HUDEP-2 (cell line): ENCODE data around the gene SLC13A3.

ENCODE experiments used
- DNase-seq, 76 experiments: peaks; one replicate each; lab custom pipeline; 2025; ENCODE audit not compliant: unreplicated experiment in 76 of 76; lab: John Stamatoyannopoulos, UW

SLC13A3 gene

GRCh38 chr20:46657137-46657536, 5.9 kb upstream of the SLC13A3 start:
- DNase-seq, result no peak

DNA sequence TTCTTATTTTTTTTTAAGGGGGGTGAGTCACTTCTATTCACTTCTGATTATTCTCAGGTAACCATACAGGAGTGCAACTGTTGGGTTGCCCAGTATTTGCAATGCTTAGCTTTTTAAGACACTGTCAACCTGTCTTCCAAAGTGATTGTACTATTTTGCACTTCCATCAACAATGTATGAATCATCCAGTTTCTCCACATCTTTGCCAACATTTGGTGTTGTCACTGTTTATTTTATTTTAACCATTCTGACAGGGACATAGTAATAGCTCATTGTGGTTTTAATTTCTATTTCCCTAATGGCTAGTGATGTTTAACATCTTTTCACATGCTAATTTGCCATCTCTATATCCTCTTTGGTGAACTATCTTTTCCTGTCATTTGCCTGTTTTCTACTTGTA, 1.4 kb upstream of the SLC13A3 start:
- no peak for DNase-seq

DNA sequence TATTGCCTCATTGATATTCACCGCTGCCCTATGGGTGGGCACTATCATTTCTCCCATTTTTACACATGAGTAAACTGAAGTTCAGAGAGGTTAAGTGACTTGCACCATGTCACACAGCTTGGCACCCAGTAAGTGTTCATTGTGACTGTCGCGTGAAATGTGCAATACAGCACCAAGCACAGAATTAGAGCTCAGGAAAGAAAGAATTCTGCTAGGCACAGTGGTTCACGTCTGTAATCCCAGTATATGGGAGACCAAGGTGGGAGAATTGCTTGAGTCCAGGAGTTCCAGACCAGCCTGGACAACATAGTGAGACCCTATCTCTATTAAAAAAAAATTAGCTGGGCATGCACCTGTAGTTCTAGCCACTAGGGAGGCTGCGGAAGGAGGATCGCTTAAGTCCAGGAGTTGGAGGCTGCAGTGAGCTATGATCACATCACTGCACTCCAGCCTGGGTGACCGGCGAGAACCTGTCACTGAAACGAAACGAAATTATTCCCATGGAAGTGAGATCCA, 626 bp downstream of the SLC13A3 start:
- DNase-seq, result no peak

GRCh38 chr20:46649965-46650542, 1.2 kb downstream of the SLC13A3 start:
- DNase-seq, result no peak

- no peak for DNase-seq
Measured at GRCh38 chr20:46649650-46649949, 1.7 kb downstream of the SLC13A3 start.

DNA sequence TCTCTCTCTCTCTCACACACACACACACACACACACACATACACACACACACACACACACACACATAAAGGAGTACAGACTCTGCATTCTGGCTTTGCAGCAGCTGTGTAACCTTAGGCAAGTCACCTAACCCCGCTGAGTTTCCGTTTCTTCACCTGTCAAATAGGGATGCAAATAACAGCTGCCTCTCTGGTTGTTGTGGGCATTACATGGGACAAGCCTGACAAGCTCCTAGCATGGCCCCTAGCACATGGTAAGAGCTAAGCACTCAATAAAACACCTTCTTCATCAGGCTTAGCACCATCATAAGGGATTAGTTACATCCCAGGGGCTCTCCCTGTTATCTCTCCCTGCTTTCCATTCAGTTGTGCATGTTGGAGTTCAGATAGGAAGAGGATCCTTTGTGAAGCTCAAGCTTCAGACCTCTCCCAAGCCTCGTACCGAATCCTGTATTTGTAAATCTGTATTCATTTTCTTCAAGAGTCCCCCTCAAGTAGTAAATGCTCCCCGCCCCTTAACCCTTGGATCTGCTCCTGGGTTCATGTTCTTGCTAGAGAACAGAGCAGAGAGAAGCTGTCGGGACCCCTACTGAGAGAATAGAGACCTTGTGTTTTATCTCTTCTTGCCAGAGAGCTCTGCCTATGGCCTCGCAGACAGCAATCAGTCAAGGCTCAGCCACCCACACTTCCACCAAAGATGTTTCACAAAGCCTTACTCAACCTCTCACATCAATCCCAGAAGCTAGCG, 2.2 kb downstream of the SLC13A3 start:
- no peak for DNase-seq

GRCh38 chr20:46647469-46647868, 3.8 kb downstream of the SLC13A3 start:
- DNase-seq, result no peak

GRCh38 chr20:46646659-46647380, 4.4 kb downstream of the SLC13A3 start:
- DNase-seq, result no peak

DNA sequence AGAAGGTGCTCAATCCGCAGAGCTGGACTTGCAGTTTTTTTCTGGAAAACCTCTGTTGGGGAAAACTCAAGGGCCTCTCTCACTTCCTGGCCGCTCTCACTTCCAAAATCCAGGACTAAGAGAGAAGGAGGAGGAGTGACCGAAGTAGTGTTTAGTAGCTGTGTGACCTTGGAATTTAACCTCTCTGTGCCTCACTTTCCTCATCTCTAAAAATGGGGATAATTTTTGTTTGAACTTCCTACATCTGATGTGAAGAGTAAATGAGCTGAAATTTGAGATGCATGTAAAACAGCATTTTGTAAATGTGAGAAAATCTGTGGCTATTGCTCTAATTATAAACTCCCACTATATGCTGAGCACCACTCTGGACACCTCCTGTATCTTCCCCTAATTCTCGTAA, 5.1 kb downstream of the SLC13A3 start:
- no peak for DNase-seq

DNA sequence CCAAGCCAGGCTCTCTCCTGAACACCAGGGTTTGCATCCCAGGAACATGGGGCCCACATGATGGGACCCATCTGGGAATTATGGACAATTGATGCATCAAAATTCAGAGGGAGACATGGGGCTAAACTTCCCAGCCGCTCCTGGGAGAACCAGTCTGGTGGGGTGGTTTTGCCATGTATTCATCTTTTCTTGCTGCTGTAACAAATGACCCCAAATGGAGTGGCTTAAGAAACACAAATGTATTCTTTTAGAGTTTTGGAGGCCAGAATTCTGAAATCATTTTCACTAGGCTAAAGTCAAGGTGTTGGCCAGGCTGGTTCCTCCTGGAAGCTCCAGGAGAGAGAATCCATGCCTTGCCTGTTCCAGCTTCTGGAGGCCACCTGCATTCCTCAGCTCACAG, 6.5 kb downstream of the SLC13A3 start:
- DNase-seq, result no peak

- no peak for DNase-seq
Measured at GRCh38 chr20:46644160-46644559, 7.1 kb downstream of the SLC13A3 start.

DNA sequence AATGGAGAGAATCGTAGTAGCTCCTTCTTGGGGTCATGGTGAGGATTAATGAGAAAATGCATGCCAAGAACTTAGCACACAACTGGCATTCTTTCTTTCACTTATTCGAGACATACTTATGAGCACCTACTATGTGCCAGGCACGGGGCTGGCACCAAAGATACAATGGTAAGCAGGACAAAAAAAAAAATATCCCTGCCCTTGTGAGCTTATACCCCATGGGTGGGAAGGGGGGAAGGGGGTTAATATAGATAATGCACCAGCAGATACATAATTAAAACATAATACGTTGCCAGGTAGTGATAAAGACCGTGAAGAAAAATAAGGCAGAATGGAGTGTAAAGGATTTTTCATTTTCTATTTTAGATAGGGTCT, 8.3 kb downstream of the SLC13A3 start:
- DNase-seq, result no peak

DNA sequence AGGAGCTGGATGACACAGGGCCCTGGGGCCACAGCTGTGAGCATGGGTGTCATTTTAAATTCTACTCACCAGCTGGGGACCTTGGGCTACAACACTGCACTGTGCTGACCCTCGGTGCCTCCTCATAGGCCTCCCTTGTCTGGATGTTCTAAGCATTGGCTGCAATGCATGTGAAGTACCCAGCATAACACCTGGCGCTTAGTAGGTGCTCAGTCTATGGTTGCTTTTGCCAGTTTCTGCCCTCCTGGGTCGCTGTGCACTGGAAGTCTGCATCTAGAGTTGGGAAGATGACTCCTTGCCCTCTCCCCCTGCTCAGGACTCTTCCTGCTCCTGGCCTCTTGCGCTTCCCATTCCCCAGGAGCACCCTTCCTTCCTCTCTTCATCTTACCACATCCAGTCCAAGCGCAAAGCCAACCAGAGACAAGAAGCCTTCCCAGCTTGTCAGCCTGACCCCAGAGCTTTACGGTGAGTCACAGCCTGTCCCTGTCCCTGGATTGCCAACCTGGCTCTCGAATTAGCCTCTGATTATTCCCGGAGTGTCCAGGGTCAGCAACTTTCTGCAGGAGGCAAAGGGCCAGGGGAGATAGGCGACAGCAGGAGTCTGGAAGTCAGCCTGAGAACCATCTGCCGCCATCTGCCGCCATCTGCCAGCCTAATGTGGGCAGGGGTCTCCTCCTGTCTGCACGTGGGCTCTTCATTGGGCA, 8.8 kb downstream of the SLC13A3 start:
- no peak for DNase-seq

DNA sequence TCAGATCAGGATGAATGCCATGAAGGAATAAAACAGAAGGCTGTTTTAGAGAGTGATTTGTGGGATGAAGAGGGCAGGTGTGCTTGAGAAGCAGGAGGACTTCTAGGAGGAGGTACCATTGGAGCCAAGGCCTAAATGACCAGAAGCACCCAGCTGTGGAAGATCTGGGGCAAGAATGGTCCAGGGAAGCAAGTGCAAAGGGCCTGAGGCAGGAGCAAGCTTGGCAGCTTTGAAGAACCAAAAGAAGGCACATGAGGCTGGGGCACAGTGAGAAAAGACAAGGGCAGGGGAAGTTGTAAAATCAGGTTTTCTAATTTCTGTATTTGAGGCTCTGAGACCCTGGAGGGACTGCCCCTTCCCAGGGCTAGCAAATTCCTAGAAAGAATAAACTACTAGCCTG, 9.8 kb downstream of the SLC13A3 start:
- no peak for DNase-seq

GRCh38 chr20:46640536-46641311, 10.5 kb downstream of the SLC13A3 start:
- no peak for DNase-seq

GRCh38 chr20:46640044-46640443, 11.2 kb downstream of the SLC13A3 start:
- no peak for DNase-seq

- no peak for DNase-seq
Measured at GRCh38 chr20:46639587-46639986, 11.7 kb downstream of the SLC13A3 start.

DNA sequence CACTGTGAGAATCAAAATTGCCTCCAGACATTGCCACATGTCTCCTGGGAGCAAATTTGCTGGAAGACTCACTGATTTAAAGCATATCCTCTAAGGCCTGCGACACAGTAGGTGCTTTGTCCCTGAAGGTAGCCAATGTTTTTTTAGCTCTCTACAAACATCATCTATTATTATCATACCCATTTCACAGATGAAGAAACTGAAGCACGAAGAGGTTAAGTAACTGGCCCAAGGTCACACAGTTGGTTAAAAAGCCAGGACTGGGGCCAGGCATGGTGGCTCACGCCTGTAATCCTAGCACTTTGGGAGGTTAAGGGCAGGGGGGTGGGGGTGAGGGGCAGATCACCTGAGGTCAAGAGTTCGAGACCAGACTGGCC, 12.4 kb downstream of the SLC13A3 start:
- no peak for DNase-seq

DNA sequence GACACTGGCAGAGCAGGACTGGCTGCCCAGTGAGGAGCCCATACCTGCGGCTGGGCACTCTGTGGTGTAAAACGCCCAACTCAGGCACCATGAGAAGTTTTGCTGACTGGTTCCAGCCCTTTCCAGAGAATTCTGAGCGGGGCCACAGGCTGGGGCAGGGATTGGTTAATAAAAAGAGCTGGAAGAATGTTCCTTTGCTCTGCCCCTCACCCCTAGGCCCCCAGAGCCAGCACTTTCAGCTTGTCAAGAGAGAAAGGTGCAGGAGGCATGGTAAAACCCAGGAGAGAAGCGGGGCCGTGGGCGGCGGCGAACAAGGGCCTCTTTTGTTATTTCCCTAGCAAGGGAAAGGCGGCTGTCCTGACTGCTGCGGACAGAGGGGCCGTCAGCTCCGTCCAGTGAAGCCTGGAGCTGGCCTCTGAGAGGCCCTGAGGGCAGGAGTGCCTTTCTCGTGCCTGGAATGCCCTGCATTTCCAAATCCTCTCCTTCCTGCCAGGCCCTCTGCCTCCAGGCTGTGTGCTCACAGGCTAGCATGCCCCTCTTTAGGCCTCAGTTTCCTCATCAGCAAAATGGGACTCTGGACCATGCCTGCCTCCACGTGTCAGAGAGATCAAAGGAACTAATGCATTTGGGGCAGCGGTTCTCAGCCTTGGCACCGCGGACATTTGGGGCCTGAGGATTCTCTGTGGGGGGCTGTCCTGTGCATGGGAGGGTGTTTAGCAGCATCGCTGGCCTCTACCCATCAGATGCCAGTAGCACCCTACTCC, 12.9 kb downstream of the SLC13A3 start:
- DNase-seq, result no peak
